Measurements from ENCODE around the gene CD8B. TPM values are rescaled to one million over a fixed set of nuclear protein-coding genes. Genes with fewer than 3 reads are reported as not detected.
A peak's percentile ranks its signal among the peaks of the same experiment; 100 is the strongest.
"Not testable (repeated sequence)": the region's sequence is repeated elsewhere in the genome, so short reads cannot be mapped to it uniquely, and the experiment has no call there.

Gene CD8B
- polyA plus RNA-seq (ENCODE audit: insufficient read length in 3 of 3), result 1 to 10 TPM in 2 of 3 donors, under 1 TPM in 1; 0.73 to 1.5 (median 1.2) TPM
- long read RNA-seq, donor 1, result 0 reads
- long read RNA-seq, donor 2, result 0 reads
- long read RNA-seq, donor 3, partial matches to known transcripts, result 0 of 1 reads
- long read RNA-seq, donor 3, other reads (novel, unspliced or antisense), result 0 of 1 reads
- long read RNA-seq, donor 4, result 0 reads
- long read RNA-seq, donor 5, result 0 reads
- long read RNA-seq, donor 6, result 0 reads
- long read RNA-seq, donor 7, result 0 reads
- long read RNA-seq, donor 8, partial matches to known transcripts, result 0 of 1 reads
- long read RNA-seq, donor 8, other reads (novel, unspliced or antisense), result 0 of 1 reads
- long read RNA-seq, donor 9, result 0 reads
- long read RNA-seq, donor 10, result 0 reads
- long read RNA-seq, donor 11, result 0 reads
- long read RNA-seq, donor 12, partial matches to known transcripts, result 0 of 1 reads
- long read RNA-seq, donor 12, other reads (novel, unspliced or antisense), result 0 of 1 reads
- long read RNA-seq, donor 13, result 0 reads
- long read RNA-seq, donor 14, partial matches to known transcripts, result 0 of 1 reads
- long read RNA-seq, donor 14, other reads (novel, unspliced or antisense), result 0 of 1 reads
- long read RNA-seq, donor 15, result 0 reads
- long read RNA-seq, donor 16, result 0 reads

GRCh38 chr2:86861628-86862379 lies at the start of gene CD8B:
TSS of gene CD8B (minus strand) at chr2:86861886. CDS start at chr2:86861865, 21 bp downstream.
- DNase-seq (ENCODE audit: extremely low read depth in 1 of 11, low read depth in 9 of 11, low spot score in 4 of 11), result not testable (repeated sequence)

- not testable (repeated sequence) for DNase-seq (ENCODE audit: extremely low read depth in 1 of 11, low read depth in 9 of 11, low spot score in 4 of 11)
Measured at GRCh38 chr2:86905868-86906267, 44.2 kb upstream of the CD8B start.

GRCh38 chr2:86900687-86901086 lies 39.0 kb upstream of the CD8B start:
- DNase-seq (ENCODE audit: extremely low read depth in 1 of 11, low read depth in 9 of 11, low spot score in 4 of 11), result not testable (repeated sequence)

GRCh38 chr2:86886026-86886425 lies 24.3 kb upstream of the CD8B start:
- not testable (repeated sequence) for DNase-seq (ENCODE audit: extremely low read depth in 1 of 11, low read depth in 9 of 11, low spot score in 4 of 11)

GRCh38 chr2:86882865-86883264 lies 21.2 kb upstream of the CD8B start:
- not testable (repeated sequence) for DNase-seq (ENCODE audit: extremely low read depth in 1 of 11, low read depth in 9 of 11, low spot score in 4 of 11)

- not testable (repeated sequence) for DNase-seq (ENCODE audit: extremely low read depth in 1 of 11, low read depth in 9 of 11, low spot score in 4 of 11)
Measured at GRCh38 chr2:86882118-86882665, 20.5 kb upstream of the CD8B start.

GRCh38 chr2:86878986-86879385 lies 17.3 kb upstream of the CD8B start:
- DNase-seq (ENCODE audit: extremely low read depth in 1 of 11, low read depth in 9 of 11, low spot score in 4 of 11), result not testable (repeated sequence)

GRCh38 chr2:86870941-86871340 lies 9.3 kb upstream of the CD8B start:
- DNase-seq (ENCODE audit: extremely low read depth in 1 of 11, low read depth in 9 of 11, low spot score in 4 of 11), result not testable (repeated sequence)

- not testable (repeated sequence) for DNase-seq (ENCODE audit: extremely low read depth in 1 of 11, low read depth in 9 of 11, low spot score in 4 of 11)
Measured at GRCh38 chr2:86868895-86869468, 7.3 kb upstream of the CD8B start.

- DNase-seq (ENCODE audit: extremely low read depth in 1 of 11, low read depth in 9 of 11, low spot score in 4 of 11), result not testable (repeated sequence)
Measured at GRCh38 chr2:86862380-86862703, 656 bp upstream of the CD8B start.

GRCh38 chr2:86861175-86861574 lies 511 bp downstream of the CD8B start:
- not testable (repeated sequence) for DNase-seq (ENCODE audit: extremely low read depth in 1 of 11, low read depth in 9 of 11, low spot score in 4 of 11)

GRCh38 chr2:86860573-86860972 lies 1.1 kb downstream of the CD8B start:
- DNase-seq (ENCODE audit: extremely low read depth in 1 of 11, low read depth in 9 of 11, low spot score in 4 of 11), result not testable (repeated sequence)

- DNase-seq (ENCODE audit: extremely low read depth in 1 of 11, low read depth in 9 of 11, low spot score in 4 of 11), result not testable (repeated sequence)
Measured at GRCh38 chr2:86857688-86858087, 4.0 kb downstream of the CD8B start.

GRCh38 chr2:86856498-86856897 lies 5.2 kb downstream of the CD8B start:
- DNase-seq (ENCODE audit: extremely low read depth in 1 of 11, low read depth in 9 of 11, low spot score in 4 of 11), result not testable (repeated sequence)

GRCh38 chr2:86855981-86856380 lies 5.7 kb downstream of the CD8B start:
- peak in 2 of 11 donors; percentile 18 to 39 for DNase-seq (ENCODE audit: extremely low read depth in 1 of 11, low read depth in 9 of 11, low spot score in 4 of 11)

- not testable (repeated sequence) for DNase-seq (ENCODE audit: extremely low read depth in 1 of 11, low read depth in 9 of 11, low spot score in 4 of 11)
Measured at GRCh38 chr2:86851581-86851980, 10.1 kb downstream of the CD8B start.

- DNase-seq (ENCODE audit: extremely low read depth in 1 of 11, low read depth in 9 of 11, low spot score in 4 of 11), result not testable (repeated sequence)
Measured at GRCh38 chr2:86842607-86843234, 19.0 kb downstream of the CD8B start.

- DNase-seq (ENCODE audit: extremely low read depth in 1 of 11, low read depth in 9 of 11, low spot score in 4 of 11), result not testable (repeated sequence)
Measured at GRCh38 chr2:86841330-86841729, 20.4 kb downstream of the CD8B start.
